Hepatocyte (in vitro differentiated cells): ENCODE results near the gene ATG16L1. TPM values are rescaled to one million over a fixed set of nuclear protein-coding genes. Genes with fewer than 3 reads are reported as not detected.

Source experiments
- DNase-seq: peaks from one replicate; pipeline ENCODE4 v3.0.0-alpha.2; 2016; ENCODE audit warnings: low spot score
- H2AFZ ChIP-seq: fragments of 200-600 bp; sonication (generic); 2 replicates; pipeline ENCODE4 v1.6.0; 2016; ENCODE audit warnings: antibody characterized with exemption, mild to moderate bottlenecking
- H3K27ac ChIP-seq: fragments of 200-600 bp; sonication (generic); 2 replicates; pipeline ENCODE4 v1.5.1; 2016; ENCODE audit warnings: mild to moderate bottlenecking
- H3K27me3 ChIP-seq: fragments of 200-600 bp; sonication (generic); 2 replicates; pipeline ENCODE4 v1.6.1; 2016
- H3K36me3 ChIP-seq: fragments of 200-600 bp; sonication (generic); replicated peaks from 2 replicates; pipeline ENCODE4 v1.5.1; 2016; ENCODE audit warnings: low read depth; ENCODE audit not compliant: insufficient read depth
- H3K4me1 ChIP-seq: fragments of 200-600 bp; sonication (generic); 2 replicates; pipeline ENCODE4 v1.5.1; 2016; ENCODE audit warnings: mild to moderate bottlenecking, moderate library complexity; ENCODE audit not compliant: insufficient read depth
- H3K4me2 ChIP-seq: fragments of 200-600 bp; sonication (generic); 2 replicates; pipeline ENCODE4 v1.6.0; 2016
- H3K4me3 ChIP-seq: fragments of 200-600 bp; sonication (generic); 2 replicates; pipeline ENCODE4 v1.5.1; 2016; ENCODE audit warnings: mild to moderate bottlenecking
- H3K79me2 ChIP-seq: fragments of 200-600 bp; sonication (generic); 2 replicates; pipeline ENCODE4 v1.6.0; 2017; ENCODE audit warnings: mild to moderate bottlenecking
- H3K9me2 ChIP-seq: fragments of 200-600 bp; sonication (generic); replicated peaks from 2 replicates; pipeline ENCODE4 v1.6.0; 2017; ENCODE audit warnings: mild to moderate bottlenecking; ENCODE audit not compliant: insufficient read depth
- H3K9me3 ChIP-seq: fragments of 200-600 bp; sonication (generic); 2 replicates; pipeline ENCODE4 v1.5.1; 2016; ENCODE audit warnings: low read depth, mild to moderate bottlenecking
- H4K20me1 ChIP-seq: fragments of 200-600 bp; sonication (generic); 2 replicates; pipeline ENCODE4 v1.6.0; 2016; ENCODE audit warnings: mild to moderate bottlenecking; ENCODE audit not compliant: insufficient read depth, poor library complexity, severe bottlenecking
- CTCF ChIP-seq: fragments of 200-600 bp; sonication (generic); IDR thresholded peaks from 2 replicates; pipeline ENCODE4 v1.5.1; 2016; ENCODE audit warnings: antibody characterized with exemption, mild to moderate bottlenecking; ENCODE audit not compliant: poor library complexity
- EZH2 ChIP-seq: fragments of 200-600 bp; sonication (generic); IDR thresholded peaks from 2 replicates; pipeline ENCODE4 v1.6.1; 2016; ENCODE audit warnings: antibody characterized with exemption, mild to moderate bottlenecking, borderline replicate concordance
- EZH2phosphoT487 ChIP-seq: fragments of 200-600 bp; sonication (generic); IDR thresholded peaks from one replicate; pipeline ENCODE4 v1.6.1; 2018; ENCODE audit warnings: antibody characterized with exemption, mild to moderate bottlenecking, low read depth, moderate library complexity; ENCODE audit not compliant: unreplicated experiment, severe bottlenecking
- WGBS: methylation state at CpG from one replicate; pipeline ENCODE4 v1.1.6; 2016; ENCODE audit warnings: low lambda C conversion rate; ENCODE audit errors: missing lambda C conversion rate; 5-methylcytosine and 5-hydroxymethylcytosine counted together
- polyA plus RNA-seq: library from polyadenylated mRNA; unstranded; fragments of >200 nt; fragmentation: Nextera tagmentation; extraction: Ambion mirVana; gene quantifications from 2 replicates; pipeline ENCODE4 v1.2.1, GENCODE V29; 2016
- total RNA-seq: library from RNA; depleted of rRNA; stranded (reverse); fragments of >200 nt; gene quantifications from 2 replicates; pipeline ENCODE4 v1.2.3, GENCODE V29; 2014

Gene ATG16L1
- total and polyA plus RNA-seq, 2 experiments from 2014 or later, result 15.7 to 28.2 TPM

GRCh38 chr2:233285921-233286320, 34.4 kb downstream of the ATG16L1 start:
- no peaks in the 10 kb centered on the region for H3K9me3 ChIP-seq
- H3K9me2 ChIP-seq, result no peaks in the 10 kb centered on the region
- H3K79me2 ChIP-seq, result no peaks in the 10 kb centered on the region
- H3K4me3 ChIP-seq, result no peak overlapping the region
- no peak for DNase-seq
- H3K36me3 ChIP-seq, result no peaks in the 10 kb centered on the region
- 91% methylated on average over 5 of the region's 5 CpGs for WGBS
- no peaks in the 10 kb centered on the region for H4K20me1 ChIP-seq
- H2AFZ ChIP-seq, result no peak overlapping the region
- no peaks in the 10 kb centered on the region for H3K4me1 ChIP-seq
- TF ChIP-seq EZH2, result no peak
- TF ChIP-seq CTCF, result no peak
- TF ChIP-seq EZH2phosphoT487, result no peak
- no peaks in the 10 kb centered on the region for H3K27me3 ChIP-seq
- H3K27ac ChIP-seq, result no peak overlapping the region
- H3K4me2 ChIP-seq, result no peak overlapping the region

- TF ChIP-seq EZH2 (no peak), EZH2phosphoT487 (no peak), CTCF (no peak)
- H3K4me3 ChIP-seq, result no peak overlapping the region
- no peak overlapping the region for H2AFZ ChIP-seq
- H3K27ac ChIP-seq, result no peak overlapping the region
- 98% methylated on average over 6 of the region's 6 CpGs for WGBS
- no peak overlapping the region for H3K4me2 ChIP-seq
- H3K4me1 ChIP-seq, result no peaks in the 10 kb centered on the region
- no peaks in the 10 kb centered on the region for H4K20me1 ChIP-seq
- no peaks in the 10 kb centered on the region for H3K9me2 ChIP-seq
- no peaks in the 10 kb centered on the region for H3K36me3 ChIP-seq
- no peaks in the 10 kb centered on the region for H3K27me3 ChIP-seq
- no peaks in the 10 kb centered on the region for H3K9me3 ChIP-seq
- no peak for DNase-seq
- no peaks in the 10 kb centered on the region for H3K79me2 ChIP-seq
Measured at GRCh38 chr2:233287871-233288270, 36.4 kb downstream of the ATG16L1 start.

GRCh38 chr2:233288663-233289062, 37.2 kb downstream of the ATG16L1 start:
- 73% methylated on average over 5 of the region's 5 CpGs for WGBS
- Histone ChIP-seq H3K4me3 (no peak overlapping the region), H2AFZ (no peak overlapping the region), H3K4me1 (no peaks in the 10 kb centered on the region), H3K9me2 (no peaks in the 10 kb centered on the region), H3K79me2 (no peaks in the 10 kb centered on the region), H3K36me3 (no peaks in the 10 kb centered on the region), H3K27ac (no peak overlapping the region), H4K20me1 (no peaks in the 10 kb centered on the region), H3K4me2 (no peak overlapping the region), H3K27me3 (no peaks in the 10 kb centered on the region), H3K9me3 (no peaks in the 10 kb centered on the region)
- no peak for DNase-seq
- TF ChIP-seq EZH2, result no peak
- TF ChIP-seq CTCF, result no peak
- no peak for TF ChIP-seq EZH2phosphoT487

GRCh38 chr2:233289648-233290047, 38.2 kb downstream of the ATG16L1 start:
- Histone ChIP-seq H4K20me1 (no peaks in the 10 kb centered on the region), H3K79me2 (no peaks in the 10 kb centered on the region), H3K4me1 (no peaks in the 10 kb centered on the region), H3K9me3 (no peaks in the 10 kb centered on the region), H3K36me3 (no peaks in the 10 kb centered on the region), H3K9me2 (no peaks in the 10 kb centered on the region), H3K4me2 (no peak overlapping the region), H3K27ac (no peak overlapping the region), H3K4me3 (no peak overlapping the region), H2AFZ (no peak overlapping the region), H3K27me3 (no peaks in the 10 kb centered on the region)
- TF ChIP-seq EZH2, result no peak
- TF ChIP-seq CTCF, result no peak
- TF ChIP-seq EZH2phosphoT487, result no peak
- WGBS, result 92% methylated on average over 12 of the region's 12 CpGs
- no peak for DNase-seq
